SKM-1 (cell line): ENCODE results near the gene OR5C1.
"Not testable (repeated sequence)": the region's sequence is repeated elsewhere in the genome, so short reads cannot be mapped to it uniquely, and the experiment has no call there.

ENCODE experiments used
- DNase-seq: peaks from one replicate; lab custom pipeline; 2025; ENCODE audit not compliant: unreplicated experiment; lab: John Stamatoyannopoulos, UW

Gene OR5C1

DNA sequence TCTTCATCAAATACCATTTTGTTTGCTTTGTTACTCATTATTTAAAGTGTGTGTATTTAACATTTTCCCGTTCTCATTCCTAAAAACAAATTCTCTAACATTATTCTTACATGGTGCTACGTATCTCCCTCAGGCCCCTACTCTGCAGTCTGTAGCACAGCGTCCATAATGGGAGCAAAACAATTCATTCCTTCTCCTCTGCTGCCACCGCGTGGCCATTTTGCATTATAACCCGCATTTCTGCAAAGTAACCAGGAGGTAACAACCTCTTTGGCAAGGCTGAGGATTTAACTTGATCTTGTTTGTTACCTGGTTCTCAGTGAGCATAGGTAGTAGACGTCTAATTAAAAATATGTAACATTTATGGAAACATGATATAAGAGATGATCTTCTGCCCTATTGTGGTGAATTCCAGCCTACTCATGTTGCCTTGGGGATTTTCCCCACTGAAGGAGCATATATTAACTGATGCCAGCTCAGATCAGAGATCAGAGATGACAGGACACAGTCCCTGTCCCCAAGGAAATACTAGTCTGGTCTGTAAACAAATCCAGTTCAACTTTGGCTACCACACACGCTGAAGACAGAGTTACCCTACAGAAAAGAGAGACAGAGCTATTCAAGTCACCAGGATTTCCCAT, 21.7 kb downstream of the OR5C1 start:
- DNase-seq: peak; percentile 30

- no peak for DNase-seq
Measured at GRCh38 chr9:122812736-122813135, 24.0 kb downstream of the OR5C1 start.

DNA sequence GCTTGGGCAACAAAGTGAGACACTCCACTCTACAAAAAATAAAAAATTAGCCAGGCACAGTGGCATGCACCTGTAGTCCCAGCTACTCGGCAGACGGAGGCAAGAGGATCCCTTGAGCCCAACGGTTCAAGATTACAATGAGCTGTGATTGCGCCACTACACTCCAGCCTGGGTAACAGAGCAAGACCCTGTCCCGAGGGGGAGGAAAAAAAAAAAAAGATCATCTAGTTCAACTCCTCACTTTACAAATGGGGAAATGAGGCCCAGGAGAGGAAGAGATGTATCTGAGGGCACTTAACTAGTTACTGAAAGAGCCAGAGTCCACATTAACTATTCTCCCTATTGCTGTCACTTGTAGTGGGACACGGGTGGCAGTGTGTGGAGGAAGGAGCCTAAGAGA, 25.8 kb downstream of the OR5C1 start:
- peak; percentile 42 for DNase-seq

GRCh38 chr9:122815544-122815943, 26.8 kb downstream of the OR5C1 start:
- DNase-seq: no peak

- no peak for DNase-seq
Measured at GRCh38 chr9:122816163-122816867, 27.6 kb downstream of the OR5C1 start.

GRCh38 chr9:122819326-122819725, 30.6 kb downstream of the OR5C1 start:
- no peak for DNase-seq

- no peak for DNase-seq
Measured at GRCh38 chr9:122819791-122820489, 31.2 kb downstream of the OR5C1 start.

DNA sequence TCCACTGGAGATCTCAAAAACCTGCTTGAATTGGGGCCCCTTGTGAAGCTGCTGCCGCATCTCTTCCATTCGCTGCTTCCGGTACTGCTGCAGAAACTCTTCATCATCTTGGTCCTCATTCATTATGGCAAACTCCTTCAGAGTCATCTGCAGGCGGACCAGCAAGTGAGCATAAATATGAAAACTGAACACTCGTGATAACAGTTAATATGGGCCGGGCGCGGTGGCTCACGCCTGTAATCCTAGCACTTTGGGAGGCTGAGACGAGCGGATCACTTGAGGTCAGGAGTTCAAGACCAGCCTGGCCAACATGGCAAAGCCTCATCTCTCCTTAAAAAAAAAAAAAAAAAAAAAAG, 31.7 kb downstream of the OR5C1 start:
- DNase-seq: no peak

- no peak for DNase-seq
Measured at GRCh38 chr9:122821278-122821943, 32.7 kb downstream of the OR5C1 start.

GRCh38 chr9:122822056-122822455, 33.3 kb downstream of the OR5C1 start:
- DNase-seq: no peak

DNA sequence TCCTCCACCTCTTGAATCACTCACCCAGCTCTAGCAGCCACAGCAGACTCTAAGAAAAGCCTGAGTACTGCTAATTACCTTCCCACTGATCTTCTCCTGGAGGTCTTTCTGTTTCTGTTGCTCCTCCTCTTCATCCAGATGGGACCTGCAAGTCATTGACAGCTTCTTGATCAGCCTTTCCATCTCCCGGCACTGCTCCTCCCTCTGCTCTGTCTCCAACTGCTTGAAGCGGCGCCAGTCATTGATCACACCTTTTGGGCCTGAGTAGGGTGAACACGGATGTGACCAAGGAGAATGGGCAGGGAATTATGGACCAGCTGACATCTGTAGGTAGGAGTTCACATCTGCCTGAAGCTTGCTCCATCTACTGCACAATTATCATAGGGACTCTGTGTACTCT, 34.2 kb downstream of the OR5C1 start:
- DNase-seq: no peak

DNA sequence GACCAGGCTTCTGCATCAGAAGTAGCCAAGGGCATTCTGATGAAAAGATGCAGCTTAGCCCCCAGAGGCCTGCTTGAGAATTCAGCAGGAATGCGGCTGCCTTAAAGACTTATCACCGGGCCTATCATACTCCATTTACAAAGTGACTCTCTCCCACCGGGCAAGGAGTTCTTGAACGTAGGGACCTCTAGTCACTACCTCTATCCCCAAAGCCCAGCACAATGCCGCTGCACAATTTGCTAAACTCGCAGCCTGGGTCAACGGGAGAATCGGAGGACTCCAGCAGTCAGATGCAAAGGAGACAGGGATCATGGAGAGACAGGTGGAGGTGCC, 39.0 kb downstream of the OR5C1 start:
- no peak for DNase-seq

- not testable (repeated sequence) for DNase-seq
Measured at GRCh38 chr9:122828965-122829284, 40.2 kb downstream of the OR5C1 start.

DNA sequence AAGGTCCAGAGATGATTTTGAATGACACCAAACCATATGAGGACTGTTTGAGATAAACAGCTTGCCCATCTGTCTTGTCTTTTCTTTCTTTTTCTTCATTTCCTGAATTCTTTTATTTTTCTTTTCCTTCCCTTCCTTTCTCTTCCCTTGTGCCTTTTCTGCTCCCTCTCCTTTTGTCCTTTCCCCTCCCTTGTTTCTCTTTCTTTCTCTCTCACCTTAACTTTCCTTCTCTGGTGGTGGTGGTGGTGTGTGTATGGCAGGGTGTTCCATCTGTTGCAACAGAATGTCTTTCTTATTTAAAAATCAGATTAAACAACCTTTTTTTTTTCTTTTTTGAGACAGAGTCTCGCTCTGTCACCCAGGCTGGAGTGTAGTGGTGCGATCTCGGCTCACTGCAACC, 43.5 kb downstream of the OR5C1 start:
- DNase-seq: no peak

DNA sequence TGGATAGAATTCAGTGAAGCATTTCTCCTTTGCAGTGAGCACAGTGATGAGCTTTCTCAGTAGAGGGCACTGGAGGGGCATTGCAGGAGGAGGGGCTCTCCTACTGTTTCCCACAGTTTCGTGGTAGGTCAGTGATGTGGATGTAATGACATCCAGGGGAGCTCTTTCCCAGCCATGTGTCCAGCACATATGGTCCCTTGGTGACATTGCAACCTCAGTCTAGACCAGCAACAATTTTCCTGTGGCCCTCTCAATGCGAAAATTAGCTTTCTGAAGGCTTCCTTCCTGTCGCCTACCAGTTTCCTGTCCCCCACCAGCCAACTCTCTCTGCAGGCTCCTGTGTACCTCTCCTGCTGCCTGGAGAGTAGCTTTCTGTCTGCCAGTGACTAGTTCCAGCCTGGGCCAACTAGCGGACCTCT, 46.6 kb downstream of the OR5C1 start:
- DNase-seq: no peak

DNA sequence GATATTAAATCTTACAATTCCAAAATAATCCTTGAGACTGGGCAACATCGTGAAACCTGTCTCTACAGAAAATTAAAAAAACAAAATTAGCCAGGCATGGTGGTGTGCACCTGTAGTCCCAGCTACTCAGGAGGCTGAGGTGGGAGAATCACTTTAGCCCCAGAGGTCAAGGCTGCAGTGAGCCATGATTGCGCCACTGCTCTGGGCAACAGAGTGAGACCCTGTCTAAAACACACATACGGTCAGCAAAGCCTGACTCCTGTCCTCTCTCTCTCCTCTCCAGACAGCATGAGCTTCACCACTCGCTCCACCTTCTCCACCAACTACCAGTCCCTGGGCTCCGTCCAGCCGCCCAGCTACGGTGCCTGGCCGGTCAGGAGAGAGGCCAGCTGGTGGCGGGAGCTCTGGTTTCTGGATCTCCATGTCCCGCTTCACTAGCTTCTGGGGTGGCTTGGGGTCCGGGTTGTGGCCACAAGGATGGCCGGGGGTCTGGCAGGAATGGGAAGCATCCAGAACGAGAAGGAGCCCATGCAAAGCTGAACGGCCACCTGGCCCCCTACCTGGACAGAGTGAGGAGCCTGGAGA, 48.6 kb downstream of the OR5C1 start:
- no peak for DNase-seq

DNA sequence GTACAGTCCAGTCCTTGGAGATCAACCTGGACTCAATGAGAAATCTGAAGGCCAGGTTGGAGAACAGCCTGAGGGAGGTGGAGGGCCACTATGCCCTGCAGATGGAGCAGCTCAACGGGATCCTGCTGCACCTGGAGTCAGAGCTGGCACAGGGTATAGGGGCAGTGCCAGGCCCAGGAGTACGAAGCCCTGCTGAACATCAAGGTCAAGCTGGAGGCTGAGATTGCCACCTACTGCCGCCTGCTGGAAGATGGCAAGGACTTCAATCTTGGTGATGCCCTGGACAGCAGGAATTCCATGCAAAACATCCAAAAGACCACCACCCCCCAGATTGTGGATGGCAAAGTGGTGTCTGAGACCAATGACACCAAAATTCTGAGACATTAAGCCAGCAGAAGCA, 49.7 kb downstream of the OR5C1 start:
- DNase-seq: not testable (repeated sequence)
